Measurements from ENCODE around the gene FOCAD.
A peak's percentile ranks its signal among the peaks of the same experiment; 100 is the strongest.

Gene FOCAD

GRCh38 chr9:21015129-21015815 is 331.2 kb downstream of the FOCAD start:
- no peak for DNase-seq (ENCODE audit: low read depth in 3 of 3)

- DNase-seq (ENCODE audit: low read depth in 3 of 3) = no peak
Measured at GRCh38 chr9:21015995-21016394, 331.9 kb downstream of the FOCAD start.

DNA sequence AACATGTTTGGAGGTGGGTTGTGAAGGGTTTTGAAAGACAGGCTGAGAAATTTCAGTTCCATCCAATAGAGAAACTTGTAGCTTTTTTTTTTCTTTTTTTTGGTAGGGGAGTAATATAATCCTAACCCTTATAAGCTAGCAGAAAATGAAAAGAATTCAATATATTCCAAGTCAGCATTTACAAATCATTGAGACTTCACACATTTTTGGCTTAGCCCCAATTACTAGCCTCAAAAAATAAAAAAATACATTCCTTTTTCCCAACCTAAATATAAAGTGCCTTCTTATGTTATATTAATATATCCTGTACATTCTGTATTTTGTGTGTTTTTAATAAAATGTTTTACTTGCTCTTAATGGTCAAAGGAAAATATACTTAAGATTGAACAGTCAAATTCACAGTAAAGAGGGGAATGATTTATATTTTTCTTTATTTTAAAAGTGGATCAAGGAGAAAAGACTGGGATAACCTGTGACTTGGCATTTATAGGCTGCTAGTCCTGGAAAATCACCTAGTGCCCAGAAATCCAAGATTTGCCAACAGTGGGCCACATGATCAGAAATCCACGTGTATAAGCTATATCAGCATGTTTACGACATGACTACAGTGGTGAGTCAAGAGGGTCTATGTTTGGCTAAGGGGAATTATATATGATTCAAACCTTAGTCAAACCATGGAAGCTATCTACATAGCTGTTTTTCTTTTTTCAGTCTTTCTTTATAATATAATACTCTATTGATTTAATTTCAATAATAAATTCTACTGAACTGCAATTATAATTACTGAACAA is 332.8 kb downstream of the FOCAD start:
- DNase-seq (ENCODE audit: low read depth in 3 of 3) = no peak

- no peak for DNase-seq (ENCODE audit: low read depth in 3 of 3)
Measured at GRCh38 chr9:21018177-21018576, 334.1 kb downstream of the FOCAD start.

GRCh38 chr9:21023861-21024260 is 339.8 kb downstream of the FOCAD start:
- DNase-seq (ENCODE audit: low read depth in 3 of 3) = no peak

DNA sequence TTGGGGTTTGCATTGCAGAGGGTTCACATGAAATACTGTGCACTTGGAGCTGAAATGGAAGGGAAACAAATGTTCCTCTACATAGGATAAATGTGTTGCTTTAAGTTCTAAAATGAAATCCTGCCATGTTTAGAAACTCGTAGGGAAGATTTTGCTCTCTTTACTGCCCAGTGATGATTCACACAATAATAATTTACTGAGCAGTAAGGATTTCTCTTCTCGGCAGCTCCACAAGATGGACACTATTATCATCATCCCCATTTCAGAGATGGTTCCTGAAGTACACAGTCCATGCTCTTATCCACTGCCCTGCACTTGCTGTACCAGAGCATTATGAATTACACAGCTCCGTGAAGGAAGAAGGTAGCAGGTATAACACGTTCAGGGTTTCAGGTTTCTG is 343.2 kb downstream of the FOCAD start:
- DNase-seq (ENCODE audit: low read depth in 3 of 3) = no peak

DNA sequence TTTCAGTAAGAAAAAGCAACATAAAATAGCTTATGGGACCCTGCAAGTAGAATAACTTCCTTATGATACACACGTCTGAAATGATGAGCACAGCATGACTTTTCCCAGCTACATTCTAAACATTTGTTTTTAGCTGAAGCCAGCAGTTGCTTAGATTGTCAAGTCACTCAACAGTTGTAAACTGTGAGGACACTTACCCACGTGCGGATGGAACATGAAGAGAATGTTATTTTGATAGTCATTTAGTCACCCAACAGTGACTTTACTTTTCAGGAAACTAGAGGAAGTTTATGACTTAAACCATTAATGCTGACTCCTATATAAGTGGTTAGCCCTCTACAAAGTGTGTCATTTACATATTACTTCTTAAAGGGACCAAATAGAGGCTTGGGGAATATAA is 344.4 kb downstream of the FOCAD start:
- DNase-seq (ENCODE audit: low read depth in 3 of 3) = no peak

DNA sequence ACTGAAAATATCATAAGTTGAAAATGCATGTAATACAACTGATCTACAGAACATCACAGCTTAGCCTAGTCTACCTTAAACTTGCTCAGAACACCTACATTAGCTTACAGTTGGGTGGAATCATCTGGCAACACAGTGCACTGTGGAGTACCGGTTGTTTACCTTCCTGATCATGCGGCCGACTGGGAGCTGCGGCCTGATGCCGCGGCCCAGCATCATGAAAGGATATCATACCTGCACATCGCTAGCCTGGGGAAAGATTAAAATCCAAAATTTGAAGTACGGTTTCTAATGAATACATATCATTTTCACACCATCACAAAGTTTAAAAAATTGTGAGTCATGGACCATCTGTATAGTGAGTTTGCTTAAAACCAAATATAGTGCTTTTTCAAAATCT is 345.6 kb downstream of the FOCAD start:
- DNase-seq (ENCODE audit: low read depth in 3 of 3) = no peak

DNA sequence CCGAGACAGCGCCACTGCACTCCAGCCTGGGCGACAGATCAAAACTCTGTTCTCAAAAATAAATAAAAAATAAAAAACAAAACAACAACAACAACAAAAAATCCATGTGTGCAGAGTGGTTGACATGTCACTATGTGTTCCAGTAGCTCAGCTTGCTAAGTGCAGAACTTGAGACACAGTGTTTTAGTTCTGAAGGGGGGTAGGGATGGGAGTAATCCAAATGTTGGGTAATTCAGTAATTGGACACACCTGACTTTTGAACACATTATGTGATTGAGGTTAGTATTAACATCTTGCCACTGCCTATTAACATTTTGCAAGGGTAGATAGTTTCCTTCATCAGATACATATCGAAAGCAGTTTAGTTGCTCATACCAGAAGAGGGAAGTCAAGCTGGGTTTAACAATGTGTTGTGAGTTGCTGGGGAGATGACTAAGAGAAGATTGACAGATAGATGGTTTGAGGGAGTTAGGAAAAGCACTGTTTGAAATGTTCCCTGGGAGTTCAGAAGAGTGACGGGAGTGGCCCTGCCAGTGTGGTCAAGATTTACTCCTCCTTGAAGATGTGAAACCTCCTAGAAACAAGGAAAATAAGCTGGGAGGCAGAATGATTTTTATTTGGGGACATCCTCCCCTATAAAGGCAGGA is 346.5 kb downstream of the FOCAD start:
- DNase-seq (ENCODE audit: low read depth in 3 of 3) = no peak

- DNase-seq (ENCODE audit: low read depth in 3 of 3) = peak; percentile 31 to 37 (median 35)
Measured at GRCh38 chr9:21031091-21031807, 347.2 kb downstream of the FOCAD start, which contains the start of gene HACD4. Gene HACD4, minus strand, starts transcription at chr9:21031640. Its CDS starts 50 bp downstream, at chr9:21031590.

DNA sequence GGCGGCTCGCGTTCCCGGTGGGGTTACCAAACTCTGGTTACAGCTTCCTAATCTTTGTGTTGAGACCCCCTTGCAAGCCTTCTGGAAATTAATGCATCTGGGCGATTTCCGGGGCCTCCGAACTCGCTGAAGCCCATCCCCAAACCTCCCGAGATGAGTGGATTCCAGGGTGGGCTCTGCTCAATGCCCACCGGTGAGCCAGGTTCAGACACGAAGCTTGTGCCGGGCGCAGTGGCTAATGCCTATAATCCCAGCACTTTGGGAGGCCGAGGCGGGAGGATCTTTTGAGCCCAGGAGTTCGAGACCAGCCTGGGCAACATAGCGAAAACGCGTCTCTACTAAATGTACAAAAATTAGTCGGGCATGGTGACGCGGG is 347.7 kb downstream of the FOCAD start:
- no peak for DNase-seq (ENCODE audit: low read depth in 3 of 3)

DNA sequence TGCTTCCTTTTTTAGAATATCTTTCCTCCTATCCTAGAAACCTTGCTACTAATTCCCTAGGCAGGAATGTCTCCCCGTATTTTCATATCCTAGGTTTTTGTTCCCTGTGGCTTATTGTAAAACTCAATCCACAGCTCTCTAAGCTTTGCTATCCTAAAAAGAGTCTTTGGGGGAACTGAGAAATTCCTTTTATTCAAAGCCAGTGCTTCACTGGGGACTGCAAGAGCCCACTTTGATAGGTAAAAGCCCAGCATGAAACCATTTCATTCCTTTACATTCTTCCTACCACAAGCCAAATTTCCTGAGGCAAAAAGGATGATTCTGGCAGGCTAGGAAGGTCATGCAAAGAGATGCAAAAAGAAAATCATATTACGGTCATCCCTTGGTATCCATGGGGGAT is 353.2 kb downstream of the FOCAD start:
- no peak for DNase-seq (ENCODE audit: low read depth in 3 of 3)

DNA sequence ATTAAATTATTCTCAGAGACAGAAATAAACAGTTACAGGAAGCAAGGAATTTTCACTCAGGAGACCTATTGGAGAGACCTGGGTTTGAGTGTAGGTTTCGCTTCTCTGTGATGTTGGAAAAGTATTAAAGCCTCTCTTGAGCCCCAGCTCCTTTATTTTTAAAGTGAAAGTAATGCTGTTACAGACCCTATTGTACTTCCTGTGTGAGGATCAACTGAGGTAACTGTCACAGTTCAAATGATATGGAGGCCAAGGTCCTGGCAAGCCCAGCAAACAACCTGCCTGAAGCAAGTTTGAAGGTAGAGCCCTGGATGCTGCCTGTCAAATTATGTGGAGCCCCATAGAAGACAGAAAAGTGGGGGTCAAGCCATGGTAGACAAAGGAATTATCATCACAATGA is 355.2 kb downstream of the FOCAD start:
- no peak for DNase-seq (ENCODE audit: low read depth in 3 of 3)

GRCh38 chr9:21042466-21042865 is 358.4 kb downstream of the FOCAD start:
- no peak for DNase-seq (ENCODE audit: low read depth in 3 of 3)

- DNase-seq (ENCODE audit: low read depth in 3 of 3) = no peak
Measured at GRCh38 chr9:21043841-21044240, 359.8 kb downstream of the FOCAD start.
